NAMALWA (cell line): ENCODE results near the gene EEPD1.

ENCODE experiments used
- DNase-seq: peaks from one replicate; pipeline ENCODE4 v3.0.0-alpha.2; 2015; ENCODE audit warnings: low spot score

Gene EEPD1

GRCh38 chr7:36191292-36191920 lies 38.4 kb downstream of the EEPD1 start:
- DNase-seq, result no peak

- peak; percentile 93 for DNase-seq
These were observed 39.2 kb downstream of the EEPD1 start for GRCh38 chr7:36192053-36192824.

- no peak for DNase-seq
These were observed 39.8 kb downstream of the EEPD1 start for GRCh38 chr7:36192877-36193276.

GRCh38 chr7:36198854-36199266 lies 45.8 kb downstream of the EEPD1 start:
- DNase-seq, result no peak

GRCh38 chr7:36199329-36199728 lies 46.3 kb downstream of the EEPD1 start:
- DNase-seq, result no peak

GRCh38 chr7:36201122-36201723 lies 48.2 kb downstream of the EEPD1 start:
- DNase-seq, result no peak

- DNase-seq, result no peak
These were observed 49.3 kb downstream of the EEPD1 start for GRCh38 chr7:36202398-36202797.

- DNase-seq, result no peak
These were observed 50.2 kb downstream of the EEPD1 start for GRCh38 chr7:36203071-36203790.

GRCh38 chr7:36204044-36204663 lies 51.1 kb downstream of the EEPD1 start:
- DNase-seq, result no peak

- DNase-seq, result no peak
These were observed 52.0 kb downstream of the EEPD1 start for GRCh38 chr7:36204929-36205635.

- no peak for DNase-seq
These were observed 52.7 kb downstream of the EEPD1 start for GRCh38 chr7:36205803-36206202.

GRCh38 chr7:36207451-36208291 lies 54.6 kb downstream of the EEPD1 start:
- DNase-seq, result no peak

GRCh38 chr7:36208426-36208825 lies 55.4 kb downstream of the EEPD1 start:
- no peak for DNase-seq

GRCh38 chr7:36208997-36209813 lies 56.2 kb downstream of the EEPD1 start:
- peak; percentile 30 for DNase-seq

- DNase-seq, result no peak
These were observed 56.7 kb downstream of the EEPD1 start for GRCh38 chr7:36209814-36210183.

GRCh38 chr7:36210291-36210922 lies 57.4 kb downstream of the EEPD1 start:
- no peak for DNase-seq

- no peak for DNase-seq
These were observed 61.8 kb downstream of the EEPD1 start for GRCh38 chr7:36214608-36215456.

- DNase-seq, result no peak
These were observed 62.4 kb downstream of the EEPD1 start for GRCh38 chr7:36215457-36215765.
